ENCODE data around the gene CEP152.

Gene CEP152

GRCh38 chr15:48785712-48786111 lies 25.2 kb downstream of the CEP152 start:
- no peak for TF ChIP-seq CTCF (IDR thresholded peaks at IDR 0.05; ENCODE audit: low read depth, low read length)
- H3K4me3 ChIP-seq (replicated peaks in 1 of 2; ENCODE audit: low read depth in 2 of 2, low read length in 2 of 2), result no peak overlapping the region
- no peak for DNase-seq (ENCODE audit: low read depth in 2 of 2)

GRCh38 chr15:48785195-48785594 lies 25.7 kb downstream of the CEP152 start:
- H3K4me3 ChIP-seq (replicated peaks in 1 of 2; ENCODE audit: low read depth in 2 of 2, low read length in 2 of 2), result no peak overlapping the region
- DNase-seq (ENCODE audit: low read depth in 2 of 2), result no peak
- TF ChIP-seq CTCF (IDR thresholded peaks at IDR 0.05; ENCODE audit: low read depth, low read length), result no peak

- H3K4me3 ChIP-seq (replicated peaks in 1 of 2; ENCODE audit: low read depth in 2 of 2, low read length in 2 of 2), result no peak overlapping the region
- no peak for TF ChIP-seq CTCF (IDR thresholded peaks at IDR 0.05; ENCODE audit: low read depth, low read length)
- no peak for DNase-seq (ENCODE audit: low read depth in 2 of 2)
Observed at GRCh38 chr15:48784756-48785155, 26.1 kb downstream of the CEP152 start.

- no peak overlapping the region for H3K4me3 ChIP-seq (replicated peaks in 1 of 2; ENCODE audit: low read depth in 2 of 2, low read length in 2 of 2)
- DNase-seq (ENCODE audit: low read depth in 2 of 2), result no peak
- TF ChIP-seq CTCF (IDR thresholded peaks at IDR 0.05; ENCODE audit: low read depth, low read length), result no peak
Observed at GRCh38 chr15:48782911-48783310, 28.0 kb downstream of the CEP152 start.

GRCh38 chr15:48781481-48782081 lies 29.3 kb downstream of the CEP152 start:
- TF ChIP-seq CTCF (IDR thresholded peaks at IDR 0.05; ENCODE audit: low read depth, low read length), result no peak

GRCh38 chr15:48781017-48781416 lies 29.9 kb downstream of the CEP152 start:
- no peak for DNase-seq (ENCODE audit: low read depth in 2 of 2)

More at GRCh38 chr15:48781481-48782081, 29.3 kb downstream of the CEP152 start:
- no peak for DNase-seq (ENCODE audit: low read depth in 2 of 2)
- H3K4me3 ChIP-seq (replicated peaks in 1 of 2; ENCODE audit: low read depth in 2 of 2, low read length in 2 of 2), result no peak overlapping the region

More at GRCh38 chr15:48781017-48781416, 29.9 kb downstream of the CEP152 start:
- no peak for TF ChIP-seq CTCF (IDR thresholded peaks at IDR 0.05; ENCODE audit: low read depth, low read length)
- no peak overlapping the region for H3K4me3 ChIP-seq (replicated peaks in 1 of 2; ENCODE audit: low read depth in 2 of 2, low read length in 2 of 2)

Data from cardiac fibroblast (primary cell).